SJSA1 (cell line): ENCODE data around the gene ZSWIM8. TPM values are rescaled to one million over a fixed set of nuclear protein-coding genes. Genes with fewer than 3 reads are reported as not detected.
A peak's percentile ranks its signal among the peaks of the same experiment; 100 is the strongest.

Source experiments
- DNase-seq, 2 experiments: peaks; one replicate each; pipeline ENCODE4 v3.0.0-alpha.2; 2015 to 2020; ENCODE audit warnings: low spot score in 2 of 2, low read depth in 1 of 2
- H3K27ac ChIP-seq: fragments of 250-450 bp; sonication (Bioruptor Pico); 2 replicates; pipeline ENCODE4 v1.5.1; 2020; ENCODE audit warnings: mild to moderate bottlenecking, moderate library complexity
- H3K27me3 ChIP-seq: fragments of 250-450 bp; sonication (Bioruptor Pico); replicated peaks from 2 replicates; pipeline ENCODE4 v1.5.1; 2020; ENCODE audit warnings: mild to moderate bottlenecking, moderate library complexity
- H3K36me3 ChIP-seq: fragments of 250-450 bp; sonication (Bioruptor Pico); 2 replicates; pipeline ENCODE4 v1.5.1; 2020; ENCODE audit warnings: mild to moderate bottlenecking
- H3K4me1 ChIP-seq: fragments of 250-450 bp; sonication (Bioruptor Pico); replicated peaks from 2 replicates; pipeline ENCODE4 v1.6.1; 2021; ENCODE audit warnings: mild to moderate bottlenecking
- H3K4me3 ChIP-seq: fragments of 250-450 bp; sonication (Bioruptor Pico); 2 replicates; pipeline ENCODE4 v1.5.1; 2020; ENCODE audit warnings: mild to moderate bottlenecking
- H3K9me3 ChIP-seq: fragments of 250-450 bp; sonication (Bioruptor Pico); replicated peaks from 2 replicates; pipeline ENCODE4 v1.5.1; 2020; ENCODE audit warnings: mild to moderate bottlenecking
- total RNA-seq: library from RNA; depleted of rRNA; stranded (reverse); fragments of >200 nt; shearing (Covaris generic); gene quantifications from 2 replicates; pipeline ENCODE4 v1.2.3, GENCODE V29; 2014; rRNA removed

The ZSWIM8 gene
- total RNA-seq, 1 experiment from 2014 or later, result 35.8 TPM

DNA sequence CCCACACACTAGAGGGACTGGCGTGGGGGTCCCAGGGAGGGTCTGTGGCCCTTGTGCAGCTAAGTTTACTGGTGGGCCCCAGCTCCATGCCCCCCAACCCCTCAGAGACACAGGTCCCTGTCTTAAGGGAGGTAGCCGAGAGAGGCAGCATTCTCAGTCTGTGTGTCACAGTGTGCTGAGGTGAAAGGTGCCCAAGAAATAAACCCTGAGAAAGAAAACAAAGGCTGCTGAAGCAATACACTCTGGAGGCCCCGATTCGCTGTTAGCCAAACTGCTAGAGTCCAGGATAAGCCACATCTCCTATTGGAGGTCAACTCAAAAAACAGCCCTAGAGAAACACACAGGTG lies 54.6 kb downstream of the ZSWIM8 start:
- Histone ChIP-seq H3K27ac (no peak overlapping the region), H3K9me3 (no peaks in the 10 kb centered on the region), H3K36me3 (peaks cover 23% of the 10 kb centered on the region; the same call in 1 of the 2 replicates), H3K27me3 (no peaks in the 10 kb centered on the region), H3K4me3 (no peak overlapping the region), H3K4me1 (0 out of 2 replicates have a peak, but pooled peaks cover 4% of the 10 kb centered on the region)
- no peak for DNase-seq

DNA sequence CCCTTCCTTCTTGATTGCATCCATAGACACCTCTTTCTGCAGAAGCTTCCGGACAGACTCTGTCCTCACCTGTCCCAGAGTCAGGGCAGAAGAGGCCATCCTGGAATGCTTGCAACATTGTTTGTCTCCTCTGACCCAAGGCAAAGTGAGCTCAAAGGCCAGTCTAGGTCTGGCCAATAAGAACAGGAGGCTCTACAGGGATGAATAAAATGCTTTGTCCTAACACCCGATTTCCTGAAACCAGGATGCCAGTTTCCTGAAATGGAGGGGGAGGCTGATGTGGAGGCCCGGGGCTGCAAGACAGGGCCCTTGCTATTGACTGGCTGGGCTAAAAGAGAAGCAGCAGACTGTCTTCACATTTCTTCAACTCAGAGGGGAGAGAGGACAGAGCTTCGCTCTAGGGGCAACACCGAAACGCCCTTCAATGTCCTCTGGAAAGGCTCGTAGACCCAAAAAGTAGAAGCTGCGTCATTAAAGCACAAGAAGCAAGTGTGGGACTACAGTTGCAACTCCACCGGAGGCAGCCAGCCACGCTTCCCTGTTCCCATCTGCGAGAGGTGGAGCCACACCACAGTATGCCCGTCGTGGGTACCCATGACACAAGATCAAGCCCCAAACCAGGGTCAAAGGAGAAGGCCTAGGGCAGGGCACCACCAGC lies 55.1 kb downstream of the ZSWIM8 start:
- DNase-seq, result no peak
- peaks cover 23% of the 10 kb centered on the region; the same call in 1 of the 2 replicates for H3K36me3 ChIP-seq
- H3K4me1 ChIP-seq, result 0 out of 2 replicates have a peak, but pooled peaks cover 4% of the 10 kb centered on the region
- no peak overlapping the region for H3K4me3 ChIP-seq
- H3K27ac ChIP-seq, result no peak overlapping the region
- H3K9me3 ChIP-seq, result no peaks in the 10 kb centered on the region
- no peaks in the 10 kb centered on the region for H3K27me3 ChIP-seq

DNA sequence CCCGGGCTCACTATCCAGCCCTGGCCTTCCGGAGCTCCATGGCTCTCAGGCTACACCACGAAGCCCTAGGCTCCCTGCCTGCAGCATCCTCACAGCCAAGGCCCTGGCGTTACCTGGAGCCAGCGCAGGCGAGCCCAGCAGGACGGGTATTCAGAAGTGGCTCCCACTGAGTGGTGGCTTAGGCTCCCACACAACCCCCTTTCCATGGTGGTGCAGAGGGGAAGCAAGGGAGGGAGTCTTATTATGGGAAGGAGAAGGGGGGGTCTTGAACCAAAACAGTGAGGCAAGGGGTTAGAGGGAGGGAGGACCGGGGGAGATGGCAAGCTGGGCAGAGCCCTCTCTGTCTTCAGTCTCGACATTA lies 55.6 kb downstream of the ZSWIM8 start:
- DNase-seq, result no peak
- Histone ChIP-seq H3K9me3 (no peaks in the 10 kb centered on the region), H3K36me3 (peaks cover 25% of the 10 kb centered on the region), H3K27me3 (no peaks in the 10 kb centered on the region), H3K4me1 (0 out of 2 replicates have a peak, but pooled peaks cover 4% of the 10 kb centered on the region), H3K27ac (no peak overlapping the region), H3K4me3 (no peak overlapping the region)

DNA sequence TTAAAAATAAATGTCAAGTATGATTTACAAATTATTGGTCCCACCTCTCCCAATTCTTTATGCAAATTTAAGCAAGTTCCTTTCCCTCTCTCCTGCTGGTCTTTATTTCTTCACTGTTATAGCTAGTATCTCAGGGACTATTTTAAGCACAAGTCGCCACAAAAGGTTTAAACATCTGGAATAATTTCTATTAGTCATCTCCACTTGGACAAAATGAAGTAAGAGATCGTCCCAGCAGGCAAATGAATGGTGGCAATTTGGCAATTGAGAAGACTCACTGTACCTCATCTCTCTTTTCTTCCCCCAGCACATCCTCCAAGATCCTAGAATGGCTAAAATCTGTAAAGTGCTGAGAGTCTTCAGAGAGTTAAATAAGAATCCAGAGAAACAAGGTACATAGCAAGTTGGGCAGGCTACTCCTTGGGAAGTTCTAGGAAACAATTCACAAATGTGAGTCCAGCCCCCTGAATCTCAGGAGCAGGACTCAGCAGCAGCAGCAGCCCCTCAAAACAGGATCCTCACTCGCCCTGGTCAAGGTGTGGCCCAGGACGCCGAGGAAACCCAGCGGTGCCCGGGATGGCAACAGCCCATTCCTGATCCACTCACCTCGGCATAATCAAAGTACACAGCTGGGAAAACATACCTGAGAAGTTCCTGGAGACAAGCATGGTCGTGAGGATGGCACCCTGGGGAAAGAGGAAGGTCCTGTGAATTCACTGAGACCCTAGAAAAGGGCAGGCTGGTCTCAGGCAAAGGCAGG lies 56.3 kb downstream of the ZSWIM8 start:
- Histone ChIP-seq H3K4me1 (0 out of 2 replicates have a peak, but pooled peaks cover 2% of the 10 kb centered on the region), H3K27me3 (no peaks in the 10 kb centered on the region), H3K27ac (no peak overlapping the region), H3K36me3 (peaks cover 32% of the 10 kb centered on the region), H3K4me3 (no peak overlapping the region), H3K9me3 (no peaks in the 10 kb centered on the region)
- DNase-seq, result no peak

DNA sequence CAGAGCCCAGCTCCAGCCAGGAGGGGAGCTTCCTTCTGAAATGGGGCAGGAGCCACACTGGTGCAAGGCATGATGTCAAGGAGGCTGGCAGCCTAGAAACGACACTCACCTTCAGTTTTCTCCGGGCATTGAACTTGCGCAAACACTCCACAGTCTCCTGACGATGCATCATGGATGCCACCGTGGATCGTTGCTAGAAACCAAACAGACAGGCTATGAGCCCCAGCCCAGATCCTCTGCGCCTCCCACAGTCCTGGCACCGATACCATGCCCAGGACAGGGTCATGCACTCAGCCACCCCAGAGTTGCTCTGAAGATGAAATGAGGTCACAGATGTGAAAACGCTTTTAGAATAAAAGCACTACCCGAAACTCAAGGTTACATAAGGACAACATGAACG lies 56.9 kb downstream of the ZSWIM8 start:
- no peaks in the 10 kb centered on the region for H3K4me1 ChIP-seq
- H3K4me3 ChIP-seq, result no peak overlapping the region
- no peaks in the 10 kb centered on the region for H3K27me3 ChIP-seq
- DNase-seq, result no peak
- no peak overlapping the region for H3K27ac ChIP-seq
- H3K36me3 ChIP-seq, result peaks cover 38% of the 10 kb centered on the region
- H3K9me3 ChIP-seq, result no peaks in the 10 kb centered on the region

DNA sequence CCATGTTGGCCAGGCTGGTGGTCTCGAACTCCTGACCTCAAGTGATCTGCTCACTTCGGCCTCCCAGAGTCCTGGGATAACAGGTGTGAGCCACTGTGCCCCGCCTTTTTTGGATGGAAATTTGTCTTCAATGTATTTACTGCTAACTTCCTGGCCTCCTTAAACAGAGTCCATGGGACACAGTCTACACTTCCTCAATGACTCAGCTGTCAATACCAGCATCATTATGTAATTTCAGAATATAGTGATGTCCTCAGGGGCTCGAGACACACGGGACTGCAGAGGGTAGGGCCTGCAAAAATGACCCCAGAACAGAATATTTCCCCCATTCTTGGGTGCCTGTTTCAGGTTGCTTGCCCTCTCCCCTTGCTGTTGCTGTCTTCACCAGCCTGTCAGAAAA lies 57.9 kb downstream of the ZSWIM8 start:
- Histone ChIP-seq H3K27me3 (no peaks in the 10 kb centered on the region), H3K27ac (no peak overlapping the region), H3K36me3 (peaks cover 43% of the 10 kb centered on the region), H3K9me3 (no peaks in the 10 kb centered on the region), H3K4me1 (no peaks in the 10 kb centered on the region), H3K4me3 (no peak overlapping the region)
- no peak for DNase-seq

DNA sequence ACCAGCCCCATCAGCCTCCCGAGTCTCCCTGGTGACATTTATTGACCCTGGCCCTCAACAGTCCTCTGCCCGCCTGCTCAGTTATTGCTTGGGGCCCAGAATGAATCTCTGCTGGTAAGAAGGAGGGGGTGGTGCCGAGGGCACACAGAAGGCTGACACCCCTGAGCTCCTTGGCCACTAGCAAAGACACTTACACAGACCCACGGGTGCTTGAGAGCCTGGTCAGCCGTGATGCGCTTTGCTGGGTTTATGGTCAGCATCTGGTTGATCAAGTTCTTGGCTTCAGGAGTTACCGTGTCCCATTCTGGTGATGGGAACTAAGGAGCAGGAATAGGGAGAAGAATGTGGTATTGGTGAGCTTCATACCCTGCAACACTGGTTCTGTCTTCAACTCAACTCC lies 61.6 kb downstream of the ZSWIM8 start:
- Histone ChIP-seq H3K27ac (no peak overlapping the region), H3K36me3 (peaks cover 45% of the 10 kb centered on the region), H3K4me1 (no peaks in the 10 kb centered on the region), H3K9me3 (no peaks in the 10 kb centered on the region), H3K4me3 (no peak overlapping the region), H3K27me3 (no peaks in the 10 kb centered on the region)
- no peak for DNase-seq

DNA sequence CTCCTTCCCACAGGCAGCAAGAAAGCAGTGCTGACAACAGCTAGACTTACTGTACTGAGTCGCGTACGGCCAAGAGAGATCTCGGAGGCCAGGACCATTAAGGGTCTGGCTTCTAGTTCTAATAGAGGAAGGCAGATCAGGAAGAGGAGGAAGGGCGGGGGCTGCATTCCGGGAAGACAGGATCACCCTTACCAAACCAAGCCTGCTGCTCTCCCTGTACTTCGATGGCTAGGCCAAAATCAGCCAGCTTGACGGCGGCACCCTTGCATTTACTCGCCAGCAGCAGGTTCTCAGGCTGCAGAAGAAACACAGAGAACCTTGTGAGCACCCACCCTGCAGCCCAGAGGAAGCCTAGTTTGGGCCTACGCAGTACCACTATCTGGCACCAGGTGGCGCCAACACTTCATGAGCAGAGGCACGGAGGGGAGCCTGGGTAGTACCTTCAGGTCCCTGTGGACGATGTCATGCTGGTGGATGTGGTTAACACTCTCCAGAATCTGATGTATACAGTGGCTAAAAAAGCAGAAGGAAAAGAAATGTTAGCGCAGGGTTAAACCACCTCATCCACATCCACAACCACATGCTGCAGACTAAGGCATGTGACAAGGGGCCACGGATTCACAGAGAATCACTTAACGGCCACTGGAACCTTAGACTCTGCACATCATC lies 63.5 kb downstream of the ZSWIM8 start:
- H3K36me3 ChIP-seq, result peaks cover 50% of the 10 kb centered on the region
- no peaks in the 10 kb centered on the region for H3K4me1 ChIP-seq
- H3K9me3 ChIP-seq, result no peaks in the 10 kb centered on the region
- no peaks in the 10 kb centered on the region for H3K27me3 ChIP-seq
- H3K4me3 ChIP-seq, result no peak overlapping the region
- DNase-seq, result peak; percentile 77 to 82
- H3K27ac ChIP-seq, result no peak overlapping the region

DNA sequence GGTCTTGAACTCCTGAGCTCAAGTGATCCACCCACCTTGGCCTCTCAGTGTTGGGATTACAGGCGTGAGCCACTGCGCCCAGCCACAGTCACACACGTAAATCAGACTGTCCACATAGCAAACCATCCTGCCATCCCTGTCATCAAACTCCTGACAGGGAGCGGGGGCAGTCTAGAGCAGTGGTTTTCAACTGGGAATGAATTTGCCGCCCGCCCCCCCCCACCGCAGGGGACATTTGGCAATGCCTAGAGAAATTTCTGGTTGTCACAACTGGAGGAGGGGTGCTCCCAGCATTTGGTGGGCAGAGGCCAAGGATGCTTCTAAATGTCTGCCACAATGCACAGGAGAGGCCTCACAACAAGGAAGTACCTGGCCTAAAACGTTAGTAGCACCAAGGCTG lies 64.8 kb downstream of the ZSWIM8 start:
- no peaks in the 10 kb centered on the region for H3K4me1 ChIP-seq
- no peaks in the 10 kb centered on the region for H3K27me3 ChIP-seq
- H3K4me3 ChIP-seq, result no peak overlapping the region
- no peak for DNase-seq
- no peak overlapping the region for H3K27ac ChIP-seq
- no peaks in the 10 kb centered on the region for H3K9me3 ChIP-seq
- peaks cover 50% of the 10 kb centered on the region for H3K36me3 ChIP-seq

DNA sequence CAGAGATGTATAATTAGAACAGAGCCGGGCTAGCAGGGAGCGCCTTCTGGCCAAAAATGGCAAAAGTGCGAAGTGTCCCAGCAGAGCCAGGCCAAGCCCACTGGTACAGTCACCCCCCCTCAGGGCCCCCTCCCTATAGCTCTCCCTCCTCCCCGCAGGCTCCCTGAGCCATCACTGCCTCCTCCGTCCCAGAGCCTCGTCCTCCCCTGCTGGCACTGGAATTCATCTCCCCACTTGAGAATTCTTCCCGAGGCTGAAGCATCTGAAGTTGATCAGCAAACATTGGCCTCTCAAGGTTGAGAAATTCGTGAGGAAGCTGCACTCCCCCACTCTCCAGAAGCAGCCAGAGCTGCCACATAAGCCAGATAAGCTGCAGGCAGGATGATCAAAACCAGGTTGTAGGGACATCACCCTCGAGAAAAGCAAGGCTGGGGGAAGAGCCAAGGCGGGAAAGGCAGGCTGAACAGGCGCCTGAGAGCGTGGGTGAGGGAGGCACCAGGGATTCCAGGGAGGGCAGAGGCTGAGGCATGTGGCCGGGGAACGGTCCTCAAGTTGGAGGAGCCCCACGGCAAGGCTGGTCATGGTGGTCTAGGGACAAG lies 65.6 kb downstream of the ZSWIM8 start:
- Histone ChIP-seq H3K27me3 (no peaks in the 10 kb centered on the region), H3K4me3 (no peak overlapping the region), H3K9me3 (no peaks in the 10 kb centered on the region), H3K4me1 (no peaks in the 10 kb centered on the region), H3K36me3 (peaks cover 49% of the 10 kb centered on the region), H3K27ac (no peak overlapping the region)
- DNase-seq, result no peak

Other genes starting within 250 kb of the ZSWIM8 start
- 6.7 and 17.5 TPM in 2 replicates for gene USP54, start 194.3 kb upstream of the ZSWIM8 start, total RNA-seq
- gene MYOZ1, start 144.1 kb upstream of the ZSWIM8 start, total RNA-seq, result not detected in 2 replicates
- gene SYNPO2L, start 129.6 kb upstream of the ZSWIM8 start, total RNA-seq, result not detected in 2 replicates
- 0.81 and 3.2 TPM in 2 replicates for gene AGAP5, start 87.5 kb upstream of the ZSWIM8 start, total RNA-seq
- gene SEC24C, start 41.2 kb upstream of the ZSWIM8 start, total RNA-seq, result 42.6 and 66.5 TPM in 2 replicates
- gene CHCHD1, start 3.6 kb upstream of the ZSWIM8 start, total RNA-seq, result 54.4 and 58.7 TPM in 2 replicates
- gene NDST2, start 26.0 kb downstream of the ZSWIM8 start, total RNA-seq, result 9.1 and 9.2 TPM in 2 replicates
- gene CAMK2G, start 88.9 kb downstream of the ZSWIM8 start, total RNA-seq, result 12.5 and 17.6 TPM in 2 replicates
- 4.7 and 6.0 TPM in 2 replicates for gene PLAU, start 125.5 kb downstream of the ZSWIM8 start, total RNA-seq
- 313 and 378 TPM in 2 replicates for gene VCL, start 212.5 kb downstream of the ZSWIM8 start, total RNA-seq